NCI-H510A (cell line): ENCODE measurements around the gene TMEM187.
"Not testable (repeated sequence)": the region's sequence is repeated elsewhere in the genome, so short reads cannot be mapped to it uniquely, and the experiment has no call there.

Experiments
- DNase-seq: peaks from one replicate; lab custom pipeline; 2025; lab: John Stamatoyannopoulos, UW

The TMEM187 gene

DNA sequence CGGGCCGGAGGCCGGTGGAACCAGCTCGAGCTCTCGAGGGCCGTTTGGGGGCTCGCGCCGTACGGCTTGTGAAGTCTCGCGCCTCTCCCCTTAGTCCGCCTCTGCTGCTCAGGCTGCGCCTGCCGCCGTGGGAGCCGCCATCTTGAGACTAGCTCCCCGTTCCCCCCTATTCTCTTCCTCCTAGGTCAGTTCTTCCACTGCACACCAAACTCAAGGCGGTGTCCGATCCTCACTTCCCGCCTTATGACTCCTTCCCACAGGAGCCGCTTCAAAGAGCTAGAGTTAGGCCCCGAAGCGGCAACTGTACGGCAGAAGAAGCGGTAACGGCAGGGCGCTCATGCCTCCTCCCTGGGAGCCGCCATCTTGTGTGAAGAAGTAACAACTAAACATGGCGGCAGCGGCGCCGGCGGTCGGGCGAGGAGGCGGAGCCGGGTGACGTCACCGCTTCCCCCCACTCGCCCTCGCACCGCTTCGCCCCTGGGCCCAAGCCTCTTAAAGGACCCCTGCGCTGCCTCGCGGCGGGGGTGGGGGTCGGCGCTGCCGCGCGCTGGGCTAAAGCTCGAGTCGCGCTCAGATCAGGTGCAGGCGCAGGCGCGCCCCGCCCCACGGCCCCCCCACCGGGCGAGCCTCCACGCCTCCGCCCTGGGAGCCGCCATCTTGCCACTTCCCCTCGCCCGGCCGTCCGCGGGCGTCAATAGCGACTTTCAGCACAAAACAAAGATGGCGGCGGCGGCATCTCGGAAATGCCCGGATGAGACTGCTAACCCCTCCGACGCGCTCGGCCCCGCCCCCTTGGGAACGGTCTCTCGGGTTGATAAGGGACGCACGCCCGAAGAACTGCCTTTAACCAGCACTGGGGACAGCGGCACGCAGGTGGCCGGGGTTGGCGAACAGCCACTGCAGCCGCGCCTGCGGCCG, 845 bp upstream of the TMEM187 start, which contains the start of gene HCFC1:
Gene HCFC1, minus strand, starts transcription at position 369 of the 918 bp plus-strand sequence. CDS start 978 bp downstream, outside the sequence.
- peak; percentile 81 for DNase-seq

DNA sequence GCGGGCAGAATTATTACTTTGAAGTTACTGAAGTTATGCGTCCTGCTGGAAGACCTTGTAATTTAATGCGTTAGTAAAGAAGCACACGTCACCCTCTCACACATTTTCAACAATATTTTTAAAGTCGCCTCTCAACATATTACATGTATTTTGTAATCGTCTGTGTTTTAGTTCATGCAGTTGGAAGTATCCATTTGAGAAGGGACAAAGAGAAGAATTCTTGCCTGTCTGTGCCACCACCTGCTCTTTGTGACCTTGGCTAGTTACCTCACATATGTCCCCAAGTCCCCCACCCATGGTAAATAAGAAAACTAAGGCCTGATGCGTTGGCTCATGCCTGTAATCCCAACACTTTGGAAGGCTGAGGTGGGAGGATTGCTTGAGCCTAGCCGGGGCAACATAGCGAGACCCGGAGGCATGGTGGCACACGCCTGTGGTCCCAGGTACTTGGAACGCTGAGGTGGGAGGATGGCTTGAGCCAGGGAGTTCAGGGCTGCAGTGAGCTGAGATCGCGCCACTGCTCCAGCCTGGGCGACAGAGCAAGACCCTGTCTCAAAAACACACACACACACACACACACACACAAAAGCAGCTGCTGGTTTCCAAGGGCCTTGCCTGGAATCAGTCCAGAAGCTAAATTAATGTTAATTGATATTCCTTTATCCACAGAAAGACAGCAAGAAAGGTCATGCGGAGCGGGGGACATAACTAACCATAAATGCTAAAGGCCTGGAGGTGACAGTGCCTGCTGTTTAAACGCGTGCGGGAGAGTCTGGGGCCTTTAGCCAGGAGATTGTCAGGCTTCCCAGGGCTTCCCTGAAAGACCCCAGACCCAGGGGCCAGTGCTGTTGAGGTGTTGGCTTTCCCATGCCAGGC, 811 bp downstream of the TMEM187 start:
- no peak for DNase-seq

DNA sequence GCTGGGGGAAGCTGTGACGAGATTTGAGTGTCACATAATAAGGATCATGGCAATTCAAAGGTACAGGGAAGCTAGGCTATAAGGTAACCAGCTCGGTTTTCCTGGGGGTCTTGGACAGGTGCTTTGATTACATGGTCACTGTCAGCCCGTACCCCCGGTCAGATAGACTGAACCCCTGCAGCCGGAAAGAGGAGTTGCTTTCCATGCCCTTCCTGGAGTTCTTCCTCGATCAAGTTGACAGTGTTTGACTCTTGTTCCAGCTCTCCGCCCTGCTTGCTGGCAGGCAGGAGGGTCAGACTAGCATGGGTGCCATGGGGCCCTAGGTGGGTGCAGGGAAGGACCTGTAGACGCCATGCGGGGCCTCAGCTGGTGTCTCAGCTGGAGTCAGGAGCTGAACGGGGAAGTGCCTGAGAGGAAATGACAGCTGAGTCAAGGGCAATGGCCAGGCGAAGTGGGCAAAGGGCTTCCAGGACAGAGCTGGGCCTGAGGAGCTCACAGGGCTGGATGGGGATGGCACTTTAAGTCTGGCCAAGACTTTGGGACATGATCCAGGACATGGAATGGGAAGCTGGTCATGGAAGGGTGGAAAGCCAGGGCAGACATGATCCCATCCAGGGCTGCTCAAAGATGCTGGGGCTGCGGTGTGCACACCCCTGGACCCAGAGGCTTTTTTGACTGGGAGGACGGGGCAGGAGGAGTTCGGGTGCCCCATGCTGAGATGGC, 1.6 kb downstream of the TMEM187 start:
- no peak for DNase-seq

- no peak for DNase-seq
Measured at GRCh38 chrX:153974726-153975286, 2.3 kb downstream of the TMEM187 start.

DNA sequence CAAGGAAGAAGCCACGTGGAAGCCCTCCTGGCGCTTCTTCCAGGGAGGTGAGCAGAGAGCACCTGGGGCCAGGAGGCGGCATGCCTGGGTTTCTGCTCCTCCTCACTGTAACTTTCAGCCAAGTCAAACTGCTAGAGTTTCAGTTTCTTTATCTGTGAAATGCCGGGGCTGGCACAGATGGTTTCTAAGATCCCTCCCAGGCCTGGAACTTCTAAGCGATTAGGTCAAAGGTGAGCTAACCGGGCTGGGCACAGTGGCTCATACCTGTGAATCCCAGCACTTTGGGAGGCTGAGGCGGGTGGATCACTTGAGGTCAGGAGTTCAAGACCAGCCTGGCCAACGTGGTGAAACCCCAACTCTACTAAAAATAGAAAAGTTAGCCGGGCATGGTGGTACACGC, 7.8 kb downstream of the TMEM187 start:
- not testable (repeated sequence) for DNase-seq

DNA sequence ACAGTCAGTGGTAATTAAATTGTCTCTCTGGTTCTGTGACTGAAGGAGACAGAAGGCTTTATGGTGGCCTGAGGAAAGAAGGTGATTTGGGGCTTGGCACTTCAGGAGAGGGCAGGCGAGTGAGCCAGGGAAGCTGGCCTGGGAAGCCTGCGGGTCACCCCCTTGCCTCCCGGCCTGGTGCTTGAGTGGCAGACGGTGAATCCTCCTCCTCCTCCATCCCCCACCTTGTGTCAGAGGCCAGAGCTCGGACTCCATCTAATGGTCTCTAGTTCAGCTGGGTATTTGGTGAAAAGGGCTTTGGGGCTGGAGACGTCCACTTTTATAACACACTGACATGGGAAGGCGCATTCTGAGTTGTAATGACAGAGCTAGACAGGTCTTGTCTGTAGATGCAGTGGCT, 8.7 kb downstream of the TMEM187 start:
- DNase-seq, result no peak

- DNase-seq, result no peak
Measured at GRCh38 chrX:153981771-153982533, 9.4 kb downstream of the TMEM187 start.

- DNase-seq, result no peak
Measured at GRCh38 chrX:153983321-153983801, 10.8 kb downstream of the TMEM187 start.

DNA sequence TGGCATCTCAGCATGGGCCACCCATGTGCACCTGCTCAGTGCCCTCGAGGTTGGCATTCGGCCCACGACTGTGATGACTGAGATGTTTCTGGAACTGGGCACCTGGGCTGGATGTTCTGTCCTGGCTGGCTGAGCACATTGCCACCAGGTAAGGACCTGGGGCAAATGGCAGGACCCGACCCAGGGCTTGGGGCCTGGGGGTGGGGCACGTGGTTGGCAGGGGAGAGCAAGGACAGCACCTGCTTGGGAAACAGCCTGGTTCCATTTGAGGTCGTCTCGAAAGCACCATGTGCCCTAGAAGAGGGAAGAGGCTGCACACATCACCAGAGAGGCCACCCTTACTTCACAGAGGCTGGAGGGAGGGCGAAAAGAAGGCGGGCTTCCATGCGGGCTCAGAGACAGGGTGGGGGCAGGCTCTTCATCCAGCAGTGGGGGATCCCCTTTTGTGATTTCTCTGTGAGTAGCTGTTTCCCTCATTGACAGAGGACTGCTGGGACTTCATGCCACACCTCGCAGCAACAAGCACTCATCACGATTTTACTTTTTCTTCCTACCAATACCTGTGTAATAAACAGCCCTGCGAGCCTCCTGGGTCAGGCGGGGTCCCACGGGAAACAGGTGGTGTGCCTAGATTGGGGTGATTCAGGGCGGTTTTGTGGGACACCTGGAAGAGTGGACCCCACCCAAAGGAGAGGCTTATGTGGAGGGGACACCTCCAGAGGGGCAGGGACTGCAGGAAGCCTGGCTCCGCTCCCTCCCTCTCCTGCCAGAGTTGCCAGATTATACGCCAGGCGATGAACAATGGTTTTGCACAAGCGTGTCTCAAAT, 12.0 kb downstream of the TMEM187 start:
- DNase-seq, result no peak

DNA sequence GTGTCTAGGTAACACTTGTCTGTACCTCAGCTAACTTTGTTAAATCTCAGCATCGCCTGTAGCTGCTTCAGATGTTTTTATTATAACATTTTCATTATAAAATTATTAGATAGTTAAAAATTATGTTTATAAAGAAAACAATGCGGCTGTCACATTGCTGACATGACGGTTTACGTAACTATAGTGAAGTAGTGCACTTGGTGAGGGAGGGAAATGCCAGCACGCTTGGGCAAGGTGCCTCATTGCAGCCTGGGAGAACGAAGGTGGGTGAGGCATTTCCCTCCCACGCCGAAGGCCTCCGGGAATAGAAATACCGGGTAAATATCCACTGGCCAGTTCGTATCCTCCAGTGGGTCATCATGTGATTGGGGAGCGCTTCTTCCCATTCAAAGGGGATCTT, 15.9 kb downstream of the TMEM187 start:
- DNase-seq, result no peak

DNA sequence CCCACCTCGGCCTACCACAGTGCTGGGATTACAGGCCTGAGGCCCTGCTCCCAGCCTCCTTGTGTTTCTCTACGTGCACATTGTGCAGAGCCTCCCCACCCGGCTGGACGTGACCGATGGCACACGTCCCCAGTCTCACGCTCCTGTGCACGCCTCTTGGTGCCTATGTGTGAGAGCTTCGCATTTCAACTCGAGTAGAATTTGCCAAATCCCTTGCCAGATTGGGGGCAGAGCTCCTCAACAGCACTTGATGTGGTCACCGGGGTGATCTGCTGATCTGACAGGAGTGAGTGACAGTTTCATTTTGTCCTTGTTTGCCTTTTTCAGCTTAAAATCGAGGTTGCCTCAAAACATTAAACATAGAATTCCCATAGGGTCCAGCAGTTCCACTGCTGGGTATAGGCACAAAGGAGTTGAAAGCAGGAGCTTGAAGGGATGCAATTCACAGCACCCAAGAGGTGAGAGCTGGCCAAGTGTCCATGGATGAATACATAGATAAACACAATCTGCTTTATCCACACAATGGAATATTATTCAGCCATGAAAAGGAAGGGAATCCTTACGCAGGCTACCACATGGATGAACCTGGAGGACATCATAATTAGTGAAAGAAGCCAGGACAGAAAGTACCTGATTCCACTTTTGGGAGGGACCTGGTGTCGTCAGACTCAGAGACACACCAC, 17.6 kb downstream of the TMEM187 start:
- no peak for DNase-seq

- DNase-seq, result no peak
Measured at GRCh38 chrX:153991013-153991580, 18.5 kb downstream of the TMEM187 start.

GRCh38 chrX:153992180-153992579, 19.6 kb downstream of the TMEM187 start:
- DNase-seq, result no peak

GRCh38 chrX:153993079-153993478, 20.5 kb downstream of the TMEM187 start:
- DNase-seq, result no peak

- no peak for DNase-seq
Measured at GRCh38 chrX:153993978-153994377, 21.4 kb downstream of the TMEM187 start.

DNA sequence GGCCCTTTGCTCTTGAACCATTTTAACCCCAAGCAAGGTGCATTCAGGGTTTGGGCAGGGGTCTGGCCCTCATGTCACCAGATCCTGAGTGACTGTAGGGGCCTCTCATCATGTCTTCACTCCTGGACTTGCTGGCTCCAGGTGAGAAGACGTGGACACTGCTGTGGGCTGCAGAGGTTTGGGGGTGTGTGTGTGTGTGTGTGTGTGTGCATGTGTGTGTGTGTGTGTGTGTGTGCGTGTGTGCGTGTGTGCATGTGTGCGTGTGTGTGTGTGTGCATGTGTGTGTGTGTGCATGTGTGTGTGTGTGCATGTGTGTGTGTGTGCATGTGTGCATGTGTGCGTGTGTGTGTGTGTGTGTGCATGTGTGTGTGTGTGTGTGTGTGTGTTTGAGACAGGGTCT, 21.8 kb downstream of the TMEM187 start:
- not testable (repeated sequence) for DNase-seq

- DNase-seq, result no peak
Measured at GRCh38 chrX:153995504-153995903, 22.9 kb downstream of the TMEM187 start.

DNA sequence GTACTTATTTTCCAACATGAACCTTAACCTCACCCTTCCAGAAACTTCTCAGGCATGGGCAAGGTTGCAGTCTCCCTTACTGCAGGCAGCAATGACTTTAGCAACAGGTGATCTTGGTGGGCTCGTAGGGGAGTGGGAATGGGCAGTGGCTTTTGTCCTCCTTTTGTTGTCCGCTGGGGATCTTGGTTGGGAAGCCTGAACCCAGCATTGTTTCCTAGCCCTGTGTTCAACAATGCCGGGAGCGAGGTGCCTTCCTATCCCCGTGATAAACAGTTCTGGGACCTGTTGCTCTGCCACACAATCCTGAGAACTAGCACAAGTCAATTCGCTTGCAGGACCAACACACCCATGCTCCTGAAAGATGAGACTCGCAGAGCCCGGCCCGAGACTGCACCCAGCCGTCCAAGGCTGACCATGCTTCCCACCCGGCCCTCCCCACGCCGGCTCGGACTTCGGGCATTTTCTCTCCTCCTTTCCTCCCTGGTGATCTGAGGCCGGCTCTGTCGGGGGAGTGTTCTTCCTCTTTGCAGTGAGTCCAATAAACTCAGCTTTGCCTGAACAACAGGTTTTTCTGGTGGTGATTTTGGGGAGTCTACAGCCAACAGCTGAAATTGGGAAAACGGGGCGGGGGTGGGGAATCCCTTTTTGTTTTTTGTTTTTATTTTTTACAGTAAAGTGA, 26.9 kb downstream of the TMEM187 start:
- no peak for DNase-seq
